SH-SY5Y (cell line): ENCODE results near the gene DDX54.

ENCODE experiments used
- GATA2 ChIP-seq: IDR thresholded peaks from 2 replicates; pipeline ENCODE4 v1.6.1; 2011; ENCODE audit warnings: mild to moderate bottlenecking, low read depth, low read length
- GATA3 ChIP-seq: IDR thresholded peaks from 2 replicates; pipeline ENCODE4 v1.6.1; 2011; ENCODE audit warnings: low read depth, mild to moderate bottlenecking, low read length, moderate library complexity

- TF ChIP-seq GATA2 = no peak
- TF ChIP-seq GATA3 = no peak
Observed at GRCh38 chr12:113211160-113211559, 25.9 kb upstream of the DDX54 start.
